Activated B cell treated with CpG ODN at 0.5 μM for 24 hours (primary cell): ENCODE results near the gene CCNJL. TPM values are rescaled to one million over a fixed set of nuclear protein-coding genes. Genes with fewer than 3 reads are reported as not detected.
"Not testable (repeated sequence)": the region's sequence is repeated elsewhere in the genome, so short reads cannot be mapped to it uniquely, and the experiment has no call there.

ENCODE experiments used
- ATAC-seq: fragments of 200-7000 bp; cut with Tn5 transposase; one replicate; pipeline ENCODE4 v1.10.0; 2021; ENCODE audit warnings: low read depth, mild to moderate bottlenecking, moderate library complexity
- CTCF ChIA-PET: fragments of 350-600 bp; sonication (Branson Sonifier 250); formaldehyde crosslinking; loops from one replicate; lab custom pipeline; 2021; ENCODE audit warnings: antibody characterized with exemption; lab: Charles Lee
- POLR2A ChIA-PET: fragments of 350-600 bp; sonication (Branson Sonifier 250); formaldehyde crosslinking; loops from one replicate; lab custom pipeline; 2021; ENCODE audit warnings: antibody characterized with exemption; lab: Charles Lee
- DNase-seq: peaks from one replicate; pipeline ENCODE4 v3.0.0; 2022
- H3K27ac Mint-ChIP-seq: one replicate; pipeline ENCODE4 v1.8.0; 2020; ENCODE audit warnings: mixed read lengths
- H3K27me3 Mint-ChIP-seq: one replicate; pipeline ENCODE4 v1.8.0; 2021; ENCODE audit warnings: mixed read lengths
- H3K36me3 Mint-ChIP-seq: one replicate; pipeline ENCODE4 v1.8.0; 2021; ENCODE audit warnings: low read depth, mixed read lengths
- H3K4me1 Mint-ChIP-seq: one replicate; pipeline ENCODE4 v1.8.0; 2021; ENCODE audit warnings: mixed read lengths
- H3K4me3 Mint-ChIP-seq: one replicate; pipeline ENCODE4 v1.8.0; 2020; ENCODE audit warnings: mild to moderate bottlenecking, mixed read lengths
- H3K9me3 Mint-ChIP-seq: one replicate; pipeline ENCODE4 v1.8.0; 2020; ENCODE audit warnings: mixed read lengths
- intact Hi-C: fragments of 100-400 bp; cut with micrococcal nuclease; formaldehyde crosslinking; loops from one replicate; pipeline ENCODE4 v1.15.1; 2024
- total RNA-seq: library from RNA; stranded (reverse); gene quantifications from 2 replicates; pipeline ENCODE4 v1.2.3, GENCODE V29; 2022
- TF ChIP-seq, protein P1 (sequence below): fragments of 200-600 bp; IDR thresholded peaks from one replicate; pipeline ENCODE4 v1.8.0; 2022; ENCODE audit warnings: antibody characterized with exemption, mild to moderate bottlenecking

The CCNJL gene
- total RNA-seq, 1 donor from 2014 or later: 0.09 TPM

DNA sequence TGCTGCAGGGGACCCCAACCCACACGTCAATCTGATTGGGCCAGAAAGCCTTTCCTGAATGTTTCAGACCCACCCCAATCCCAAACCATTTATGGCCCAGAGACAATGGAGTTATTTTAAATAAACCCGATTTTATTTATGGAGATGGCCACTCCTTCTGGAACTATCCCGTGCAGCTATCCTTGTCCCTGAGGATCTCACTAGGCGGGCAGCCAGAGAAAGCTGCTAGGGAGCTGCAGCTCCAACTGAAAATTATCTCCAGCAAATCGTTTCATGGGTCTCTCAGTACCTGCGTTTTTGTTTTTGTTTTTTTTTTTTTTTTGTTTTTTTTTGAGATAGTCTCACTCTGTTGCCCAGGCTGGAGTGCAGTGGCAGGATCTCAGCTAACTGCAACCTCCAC lies 35.1 kb upstream of the CCNJL start:
- Mint-ChIP-seq H3K36me3 (no peaks in the 10 kb centered on the region), H3K27ac (no peak overlapping the region), H3K4me3 (no peak overlapping the region), H3K9me3 (no peaks in the 10 kb centered on the region), H3K4me1 (no peaks in the 10 kb centered on the region), H3K27me3 (no peaks in the 10 kb centered on the region)
- intact Hi-C loops: loop anchor here (10.0 kb wide), 1 partner anchor 1193 kb away; no protein-coding TSS in a partner anchor
- ChIA-PET CTCF (interaction anchor here (2.1 to 4.0 kb wide), 2 partner anchors 267 to 325 kb away, joined by 12 to 22 read pairs; no protein-coding TSS in a partner anchor), POLR2A (no interaction called here)
- no peak for DNase-seq
- TF ChIP-seq, protein P1, sequence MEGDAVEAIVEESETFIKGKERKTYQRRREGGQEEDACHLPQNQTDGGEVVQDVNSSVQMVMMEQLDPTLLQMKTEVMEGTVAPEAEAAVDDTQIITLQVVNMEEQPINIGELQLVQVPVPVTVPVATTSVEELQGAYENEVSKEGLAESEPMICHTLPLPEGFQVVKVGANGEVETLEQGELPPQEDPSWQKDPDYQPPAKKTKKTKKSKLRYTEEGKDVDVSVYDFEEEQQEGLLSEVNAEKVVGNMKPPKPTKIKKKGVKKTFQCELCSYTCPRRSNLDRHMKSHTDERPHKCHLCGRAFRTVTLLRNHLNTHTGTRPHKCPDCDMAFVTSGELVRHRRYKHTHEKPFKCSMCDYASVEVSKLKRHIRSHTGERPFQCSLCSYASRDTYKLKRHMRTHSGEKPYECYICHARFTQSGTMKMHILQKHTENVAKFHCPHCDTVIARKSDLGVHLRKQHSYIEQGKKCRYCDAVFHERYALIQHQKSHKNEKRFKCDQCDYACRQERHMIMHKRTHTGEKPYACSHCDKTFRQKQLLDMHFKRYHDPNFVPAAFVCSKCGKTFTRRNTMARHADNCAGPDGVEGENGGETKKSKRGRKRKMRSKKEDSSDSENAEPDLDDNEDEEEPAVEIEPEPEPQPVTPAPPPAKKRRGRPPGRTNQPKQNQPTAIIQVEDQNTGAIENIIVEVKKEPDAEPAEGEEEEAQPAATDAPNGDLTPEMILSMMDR: no peak
- no peak for ATAC-seq

DNA sequence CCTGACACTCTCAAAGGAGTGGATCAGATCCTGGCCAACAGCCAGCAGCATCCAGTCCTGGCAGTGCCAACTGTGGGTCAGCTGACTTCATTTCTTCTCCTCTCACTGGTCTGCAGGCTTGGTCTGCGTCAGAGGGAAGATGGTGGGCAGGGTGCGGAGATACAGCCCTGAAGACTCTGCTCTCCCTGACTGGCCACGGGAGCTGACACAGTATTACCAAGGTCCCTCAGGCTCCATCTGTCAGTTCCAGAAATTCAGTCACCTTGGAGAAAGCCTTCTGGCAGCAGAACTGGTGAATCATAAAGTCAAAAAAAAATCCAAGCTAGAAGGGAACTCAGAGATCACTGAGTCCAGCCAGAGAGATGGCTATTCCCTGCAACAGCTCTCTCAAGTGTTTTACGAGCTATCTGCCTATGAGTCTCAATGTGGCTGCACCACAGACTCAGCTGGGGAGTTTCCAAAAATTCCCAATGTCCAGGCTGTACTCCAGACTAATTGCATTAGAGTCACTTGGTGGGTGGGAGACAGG lies 30.1 kb upstream of the CCNJL start:
- intact Hi-C loops: loop anchor here (10.0 kb wide), 1 partner anchor 1188 kb away; no protein-coding TSS in a partner anchor
- H3K27ac Mint-ChIP-seq: no peak overlapping the region

DNA sequence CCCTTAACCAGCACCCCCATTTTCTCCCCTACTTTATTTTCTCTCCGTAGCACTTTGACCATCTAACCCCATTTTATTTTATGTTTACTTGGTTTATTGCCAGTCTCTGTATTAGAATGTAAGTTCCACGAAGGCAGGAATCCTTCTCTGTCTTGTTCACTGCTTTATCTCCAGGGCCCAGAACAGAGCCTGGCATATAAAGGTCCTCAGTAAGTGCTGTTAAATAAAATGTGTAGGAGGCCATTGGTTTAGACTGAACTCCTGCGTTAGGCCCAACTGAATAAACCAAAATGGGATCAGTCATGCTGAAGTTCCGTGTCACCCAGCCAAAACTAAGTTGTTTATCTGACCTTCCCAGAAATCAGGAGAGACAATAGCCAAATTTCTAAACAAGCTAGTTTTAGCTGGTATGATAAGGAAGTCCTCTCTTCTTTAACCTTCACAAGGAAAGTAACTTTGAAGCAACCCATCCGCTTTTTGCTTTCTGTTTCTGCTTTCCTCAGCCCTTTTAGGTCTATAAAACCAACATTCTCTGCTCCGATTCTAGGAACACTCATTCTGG lies 29.0 kb upstream of the CCNJL start:
- POLR2A ChIA-PET: no interaction called here
- CTCF ChIA-PET: interaction anchor here (2.9 kb wide), 1 partner anchor 319 kb away, joined by 13 read pairs; no protein-coding TSS in a partner anchor
- TF ChIP-seq, protein P1: no peak
- H3K27ac Mint-ChIP-seq: no peak overlapping the region
- no peak for DNase-seq
- H3K9me3 Mint-ChIP-seq: no peaks in the 10 kb centered on the region
- no peak overlapping the region for H3K4me3 Mint-ChIP-seq
- no peak for ATAC-seq
- H3K36me3 Mint-ChIP-seq: no peaks in the 10 kb centered on the region
- H3K4me1 Mint-ChIP-seq: no peaks in the 10 kb centered on the region
- intact Hi-C loops: loop anchor here (10.0 kb wide), 1 partner anchor 1187 kb away; no protein-coding TSS in a partner anchor
- peaks cover 2% of the 10 kb centered on the region for H3K27me3 Mint-ChIP-seq

More for the DNA sequence above, 30.1 kb upstream of the CCNJL start:
- DNase-seq (no peak), ATAC-seq (no peak)
- TF ChIP-seq, protein P1: no peak
- H3K4me3 Mint-ChIP-seq: no peak overlapping the region
- H3K27me3 Mint-ChIP-seq: no peaks in the 10 kb centered on the region
- ChIA-PET CTCF (interaction anchor here (1.1 to 4.0 kb wide), 4 partner anchors 10 to 321 kb away, joined by 3 to 23 read pairs (median 10); no protein-coding TSS in a partner anchor), POLR2A (interaction anchor here (0.6 kb wide), 1 partner anchor 261 kb away, joined by 4 read pairs; no protein-coding TSS in a partner anchor)
- H3K4me1 Mint-ChIP-seq: no peaks in the 10 kb centered on the region
- H3K9me3 Mint-ChIP-seq: no peaks in the 10 kb centered on the region
- H3K36me3 Mint-ChIP-seq: no peaks in the 10 kb centered on the region

DNA sequence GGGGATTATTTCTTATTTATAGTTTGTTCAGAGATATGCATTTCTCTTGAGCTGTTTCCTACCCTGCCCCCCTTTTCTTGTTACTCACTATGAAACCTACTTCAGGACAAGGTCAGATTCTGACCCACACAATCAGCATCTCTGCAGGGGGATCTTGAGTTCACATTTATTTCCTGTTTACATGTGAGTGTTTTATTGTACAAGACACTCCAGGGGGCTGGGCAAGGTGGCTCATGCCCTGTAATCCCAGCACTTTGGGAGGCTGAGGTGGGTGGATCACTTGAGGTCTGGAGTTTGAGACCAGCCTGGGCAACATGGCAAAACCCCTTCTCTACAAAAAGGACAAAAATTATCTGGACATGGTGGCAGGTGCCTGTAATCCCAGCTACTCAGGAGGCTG lies 28.1 kb upstream of the CCNJL start:
- H3K27me3 Mint-ChIP-seq, CTCF ChIA-PET, H3K9me3 Mint-ChIP-seq, H3K4me3 Mint-ChIP-seq, POLR2A ChIA-PET, ATAC-seq, H3K27ac Mint-ChIP-seq, H3K4me1 Mint-ChIP-seq, H3K36me3 Mint-ChIP-seq, DNase-seq: not testable (repeated sequence)
- intact Hi-C loops: loop anchor here (10.0 kb wide), 1 partner anchor 1186 kb away; no protein-coding TSS in a partner anchor

DNA sequence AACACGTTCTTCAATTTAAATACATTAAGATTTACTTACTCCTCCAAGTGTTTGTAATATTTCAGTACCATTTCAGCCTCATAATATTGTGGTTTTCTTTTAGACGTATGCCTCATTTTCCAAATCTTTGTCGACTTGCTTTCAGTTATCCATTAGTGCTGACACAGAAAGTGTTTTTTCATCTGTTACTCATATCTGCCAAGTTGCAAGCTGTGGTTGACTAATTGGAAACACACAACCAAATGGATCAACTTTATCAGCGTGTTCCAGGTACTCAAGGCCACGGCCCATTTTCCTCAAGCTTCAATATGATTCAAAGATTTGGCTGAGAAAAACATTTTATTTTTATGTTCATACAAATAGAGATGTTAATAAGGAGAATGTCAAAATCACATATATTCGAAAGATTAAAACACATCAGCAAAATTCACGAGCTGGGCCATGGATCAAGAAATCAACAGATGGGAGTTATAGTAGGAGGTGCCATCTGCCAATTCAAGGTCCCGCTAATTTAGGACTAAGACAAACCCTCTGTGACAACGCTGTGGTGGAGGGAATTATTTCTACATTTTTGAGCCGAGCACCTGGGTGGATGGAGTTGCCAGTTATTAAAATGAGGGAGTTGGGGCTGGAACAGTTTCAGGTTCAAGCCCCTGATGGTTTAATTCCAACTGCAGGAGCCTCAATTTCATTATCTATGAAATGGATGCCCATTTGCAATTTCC lies 27.2 kb upstream of the CCNJL start:
- TF ChIP-seq, protein P1: no peak
- no peak for DNase-seq
- no peak overlapping the region for H3K27ac Mint-ChIP-seq
- no peaks in the 10 kb centered on the region for H3K4me1 Mint-ChIP-seq
- H3K4me3 Mint-ChIP-seq: no peak overlapping the region
- peaks cover 2% of the 10 kb centered on the region for H3K27me3 Mint-ChIP-seq
- no peaks in the 10 kb centered on the region for H3K9me3 Mint-ChIP-seq
- CTCF ChIA-PET: no interaction called here
- POLR2A ChIA-PET: no interaction called here
- no peaks in the 10 kb centered on the region for H3K36me3 Mint-ChIP-seq
- intact Hi-C loops: loop anchor here (10.0 kb wide), 1 partner anchor 1185 kb away; no protein-coding TSS in a partner anchor
- no peak for ATAC-seq

DNA sequence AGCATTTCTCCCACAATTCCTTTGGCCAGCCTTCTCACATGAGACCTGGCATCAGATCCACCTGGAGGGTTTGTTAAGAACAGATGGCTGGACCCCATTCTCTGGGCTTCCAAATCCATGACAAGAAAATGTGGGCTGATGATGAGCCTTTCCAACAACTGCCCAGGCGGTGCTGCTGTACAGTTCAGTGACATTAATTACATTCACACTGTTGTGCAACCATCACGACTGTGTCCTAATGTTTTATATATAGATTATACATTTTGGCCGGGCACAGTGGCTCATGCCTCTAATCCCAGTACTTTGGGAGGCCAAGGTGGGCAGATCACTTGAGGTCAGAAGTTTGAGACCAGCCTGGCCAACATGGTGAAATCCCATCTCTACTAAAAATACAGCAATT lies 22.4 kb upstream of the CCNJL start:
- H3K4me1 Mint-ChIP-seq, H3K4me3 Mint-ChIP-seq, H3K27me3 Mint-ChIP-seq, ATAC-seq, H3K36me3 Mint-ChIP-seq, H3K9me3 Mint-ChIP-seq, POLR2A ChIA-PET, DNase-seq, intact Hi-C loops, CTCF ChIA-PET, H3K27ac Mint-ChIP-seq: not testable (repeated sequence)
